Activated naive CD4-positive, alpha-beta T cell treated with anti-CD3 and anti-CD28 coated beads, Interleukin-2, amount 50 U/mL, for 72 hours (primary cell): ENCODE results near the gene SH2B3. TPM values are rescaled to one million over a fixed set of nuclear protein-coding genes. Genes with fewer than 3 reads are reported as not detected.
A peak's percentile ranks its signal among the peaks of the same experiment; 100 is the strongest.
"Not testable (repeated sequence)": the region's sequence is repeated elsewhere in the genome, so short reads cannot be mapped to it uniquely, and the experiment has no call there.

Source experiments
- ATAC-seq, 2 donors: fragments of 150-1000 bp; cut with Tn5 transposase; 2 replicates each; pipeline ENCODE4 v1.10.0; 2021; ENCODE audit warnings: mild to moderate bottlenecking in 2 of 2, moderate library complexity in 2 of 2
- DNase-seq, 2 donors: peaks; one replicate each; pipeline ENCODE4 v3.0.0; 2021 to 2022; ENCODE audit warnings: low spot score in 2 of 2
- H3K27ac Mint-ChIP-seq, 2 donors: one replicate each; pipeline ENCODE4 v1.8.0; 2022; ENCODE audit warnings: mild to moderate bottlenecking in 2 of 2, mixed read lengths in 2 of 2
- H3K36me3 Mint-ChIP-seq, 2 donors: one replicate each; pipeline ENCODE4 v1.8.0; 2022; ENCODE audit warnings: mixed read lengths in 2 of 2
- H3K9me3 Mint-ChIP-seq, 2 donors: one replicate each; pipeline ENCODE4 v1.8.0; 2022; ENCODE audit warnings: mixed read lengths in 2 of 2
- total RNA-seq, 2 donors: library from RNA; stranded (reverse); gene quantifications; one replicate each; pipeline ENCODE4 v1.2.3, GENCODE V29; 2022

Gene SH2B3
- total RNA-seq, 2 donors from 2014 or later = 18.0 to 24.6 TPM

GRCh38 chr12:111373231-111373630 is 32.5 kb upstream of the SH2B3 start:
- not testable (repeated sequence) for H3K27ac Mint-ChIP-seq, H3K36me3 Mint-ChIP-seq, H3K9me3 Mint-ChIP-seq, DNase-seq, ATAC-seq

DNA sequence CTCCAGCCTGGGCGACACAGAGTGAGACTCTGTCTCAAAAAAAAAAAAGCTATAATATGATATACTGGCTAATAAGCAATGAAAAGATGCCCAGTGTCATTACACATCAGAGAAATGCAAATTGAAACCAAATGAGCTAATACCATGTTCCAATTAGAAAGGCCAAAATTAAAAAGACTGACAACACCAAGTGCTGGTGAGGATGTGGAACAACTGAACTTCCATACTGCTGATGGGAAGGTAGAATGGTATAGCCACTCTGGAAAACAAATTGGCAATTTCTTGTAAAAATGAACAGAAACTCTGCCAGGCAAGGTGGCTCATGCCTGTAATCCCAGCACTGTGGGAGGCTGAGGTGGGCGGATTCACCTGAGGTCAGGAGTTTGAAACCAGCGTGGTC is 28.3 kb upstream of the SH2B3 start:
- DNase-seq = no peak
- Mint-ChIP-seq H3K27ac (no peak overlapping the region), H3K36me3 (no peaks in the 10 kb centered on the region), H3K9me3 (no peaks in the 10 kb centered on the region)
- no peak for ATAC-seq

- H3K9me3 Mint-ChIP-seq = no peaks in the 10 kb centered on the region
- no peak for ATAC-seq
Observed at GRCh38 chr12:111379942-111380554, 25.7 kb upstream of the SH2B3 start.

DNA sequence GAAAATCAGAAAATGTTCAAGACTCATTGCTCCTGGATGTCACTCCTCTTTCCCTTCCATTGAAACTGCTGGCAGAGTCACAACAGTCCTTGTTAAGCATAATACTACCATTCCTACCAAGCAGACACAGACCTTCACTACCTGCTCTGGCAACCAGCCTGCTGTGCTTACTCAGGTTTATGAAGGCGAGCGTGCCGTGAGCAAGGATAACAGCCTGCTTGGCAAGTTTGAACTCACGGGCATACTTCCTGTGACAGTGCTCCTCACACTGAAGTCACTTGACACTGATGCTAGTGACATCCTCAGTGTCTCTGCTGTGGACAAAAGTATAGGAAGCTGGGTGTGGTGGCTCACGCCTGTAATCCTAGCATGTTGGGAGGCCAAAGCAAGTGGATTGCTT is 21.1 kb upstream of the SH2B3 start:
- H3K27ac Mint-ChIP-seq = no peak overlapping the region
- no peaks in the 10 kb centered on the region for H3K9me3 Mint-ChIP-seq
- DNase-seq (no peak), ATAC-seq (no peak)
- no peaks in the 10 kb centered on the region for H3K36me3 Mint-ChIP-seq

More at GRCh38 chr12:111379942-111380554, 25.7 kb upstream of the SH2B3 start:
- no peak for DNase-seq
- no peak overlapping the region for H3K27ac Mint-ChIP-seq
- H3K36me3 Mint-ChIP-seq = no peaks in the 10 kb centered on the region

DNA sequence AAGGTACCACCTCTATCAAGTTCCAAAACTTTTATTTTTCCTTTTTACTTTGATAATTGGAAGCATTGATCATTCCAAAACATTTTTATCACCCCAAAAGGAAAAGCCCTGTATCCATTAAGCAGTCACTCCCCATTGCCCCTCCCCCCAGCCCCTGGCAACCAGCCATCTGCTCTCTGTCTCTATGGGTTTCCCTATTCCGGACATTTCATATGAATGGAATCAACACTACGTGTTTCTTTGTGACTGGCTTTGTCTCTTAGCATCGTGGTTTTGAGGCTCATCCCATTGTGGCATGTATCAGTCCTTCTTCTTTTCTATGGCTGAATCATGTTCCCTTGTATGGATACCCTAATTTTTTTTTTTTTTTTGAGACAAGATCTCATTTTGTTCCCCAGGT is 18.8 kb upstream of the SH2B3 start:
- no peaks in the 10 kb centered on the region for H3K36me3 Mint-ChIP-seq
- ATAC-seq (no peak), DNase-seq (no peak)
- H3K9me3 Mint-ChIP-seq = no peaks in the 10 kb centered on the region
- no peak overlapping the region for H3K27ac Mint-ChIP-seq

- ATAC-seq (no peak), DNase-seq (no peak)
- Mint-ChIP-seq H3K9me3 (no peaks in the 10 kb centered on the region), H3K36me3 (no peaks in the 10 kb centered on the region), H3K27ac (no peak overlapping the region)
Observed at GRCh38 chr12:111387747-111388323, 17.9 kb upstream of the SH2B3 start.

GRCh38 chr12:111389635-111390034 is 16.1 kb upstream of the SH2B3 start:
- Mint-ChIP-seq H3K36me3 (no peaks in the 10 kb centered on the region), H3K27ac (no peak overlapping the region), H3K9me3 (no peaks in the 10 kb centered on the region)
- ATAC-seq (no peak), DNase-seq (no peak)

DNA sequence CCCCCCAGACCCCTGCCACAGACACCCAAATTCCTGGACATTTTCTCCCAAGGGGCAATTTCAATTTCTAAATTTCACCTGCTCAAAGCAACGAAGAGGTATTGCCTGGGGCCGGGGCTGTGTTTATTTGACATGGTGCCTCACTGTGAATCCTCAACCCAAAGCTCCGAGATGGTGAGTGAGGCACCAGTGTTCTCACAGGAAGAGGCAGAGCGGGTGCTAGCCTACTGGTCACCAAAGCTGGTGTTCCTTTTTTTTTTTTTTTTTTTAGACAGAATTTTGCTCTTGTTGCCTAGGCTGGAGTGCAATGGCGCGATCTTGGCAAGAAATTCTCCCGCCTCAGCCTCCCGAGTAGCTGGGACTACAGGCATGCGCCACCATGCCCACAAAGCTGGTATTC is 14.8 kb upstream of the SH2B3 start:
- ATAC-seq = no peak
- Mint-ChIP-seq H3K27ac (no peak overlapping the region), H3K36me3 (no peaks in the 10 kb centered on the region), H3K9me3 (no peaks in the 10 kb centered on the region)
- DNase-seq = no peak

DNA sequence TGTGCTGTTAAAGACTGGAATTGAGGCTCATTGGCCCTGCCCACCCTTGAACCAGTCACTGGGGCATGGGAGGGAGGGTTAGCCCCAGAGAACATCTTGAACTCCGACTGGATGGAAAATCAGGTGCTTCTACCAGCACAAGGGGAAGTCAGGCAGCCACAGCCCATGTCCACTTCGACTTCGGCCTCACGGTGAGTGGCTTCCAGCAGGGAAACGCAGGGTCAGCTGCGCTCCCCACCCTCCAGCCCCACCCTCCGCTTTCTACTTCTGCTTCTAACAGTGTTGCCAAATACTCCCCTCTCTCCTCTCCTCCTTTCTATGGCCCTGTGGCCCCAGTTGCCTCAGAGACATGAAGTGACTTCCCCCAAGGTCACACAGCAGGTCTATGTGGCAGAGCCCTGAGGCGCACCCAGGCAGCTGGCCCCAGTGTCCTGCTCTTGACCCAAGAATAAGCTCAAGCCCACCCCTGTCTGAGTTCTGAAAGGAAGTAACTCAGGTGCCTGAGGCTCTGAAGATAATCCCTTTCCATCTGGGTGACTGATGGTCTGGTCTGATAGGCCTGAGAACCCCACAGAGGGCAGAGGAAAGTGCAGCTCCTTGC is 11.9 kb upstream of the SH2B3 start:
- Mint-ChIP-seq H3K9me3 (no peaks in the 10 kb centered on the region), H3K36me3 (no peaks in the 10 kb centered on the region), H3K27ac (no peak overlapping the region)
- no peak for ATAC-seq
- no peak for DNase-seq

GRCh38 chr12:111394480-111394879 is 11.2 kb upstream of the SH2B3 start:
- Mint-ChIP-seq H3K27ac (no peak overlapping the region), H3K9me3 (peaks cover under 1% of the 10 kb centered on the region in 2 donors), H3K36me3 (peaks cover 1% of the 10 kb centered on the region in 2 donors)
- no peak for ATAC-seq
- no peak for DNase-seq

- DNase-seq (no peak), ATAC-seq (no peak)
- H3K9me3 Mint-ChIP-seq = peaks cover 3 to 9% of the 10 kb centered on the region in 2 donors
- H3K36me3 Mint-ChIP-seq = peaks cover 4 to 10% of the 10 kb centered on the region in 2 donors
- no peak overlapping the region for H3K27ac Mint-ChIP-seq
Observed at GRCh38 chr12:111395336-111396187, 10.2 kb upstream of the SH2B3 start.

- not testable (repeated sequence) for DNase-seq, H3K9me3 Mint-ChIP-seq, ATAC-seq, H3K27ac Mint-ChIP-seq
- peaks cover 4 to 10% of the 10 kb centered on the region in 2 donors for H3K36me3 Mint-ChIP-seq
Observed at GRCh38 chr12:111396271-111396670, 9.5 kb upstream of the SH2B3 start.

GRCh38 chr12:111396726-111397445 is 8.8 kb upstream of the SH2B3 start:
- H3K36me3 Mint-ChIP-seq = peaks cover 4 to 10% of the 10 kb centered on the region in 2 donors
- ATAC-seq (peak; percentile 78 to 86), DNase-seq (peak; percentile 89 to 95)
- H3K27ac Mint-ChIP-seq = peak overlapping the region in 1 of 2 donors; percentile 0
- H3K9me3 Mint-ChIP-seq = peaks cover 3 to 9% of the 10 kb centered on the region in 2 donors

GRCh38 chr12:111398530-111398929 is 7.2 kb upstream of the SH2B3 start:
- no peak for DNase-seq
- Mint-ChIP-seq H3K36me3 (peaks cover 4 to 10% of the 10 kb centered on the region in 2 donors), H3K9me3 (peaks cover 3 to 9% of the 10 kb centered on the region in 2 donors), H3K27ac (no peak overlapping the region)
- no peak for ATAC-seq

- H3K9me3 Mint-ChIP-seq, ATAC-seq, DNase-seq: not testable (repeated sequence)
- H3K27ac Mint-ChIP-seq = peak overlapping the region; percentile 4 to 73
- H3K36me3 Mint-ChIP-seq = peaks cover 4 to 10% of the 10 kb centered on the region in 2 donors
Observed at GRCh38 chr12:111399741-111400404, 5.8 kb upstream of the SH2B3 start.

- peaks cover 4 to 10% of the 10 kb centered on the region in 2 donors for H3K36me3 Mint-ChIP-seq
- H3K9me3 Mint-ChIP-seq = peaks cover 3 to 9% of the 10 kb centered on the region in 2 donors
- ATAC-seq (no peak), DNase-seq (no peak)
- no peak overlapping the region for H3K27ac Mint-ChIP-seq
Observed at GRCh38 chr12:111401167-111401605, 4.5 kb upstream of the SH2B3 start.
